HG02981 (cell line): ENCODE measurements around the gene TM4SF4.

Experiments
- ATAC-seq: cut with Tn5 transposase; IDR thresholded peaks from one replicate; pipeline ENCODE4 v1.9.1; 2021; ENCODE audit warnings: mild to moderate bottlenecking, moderate library complexity; ENCODE audit not compliant: unreplicated experiment

TM4SF4 gene

GRCh38 chr3:149509526-149509925 is 35.0 kb downstream of the TM4SF4 start:
- no peak for ATAC-seq

GRCh38 chr3:149510480-149510879 is 36.0 kb downstream of the TM4SF4 start:
- no peak for ATAC-seq

- ATAC-seq: no peak
Observed at GRCh38 chr3:149511040-149511626, 36.6 kb downstream of the TM4SF4 start.

- peak; percentile 77 for ATAC-seq
Observed at GRCh38 chr3:149512073-149512782, 37.7 kb downstream of the TM4SF4 start.

- no peak for ATAC-seq
Observed at GRCh38 chr3:149514471-149514870, 40.0 kb downstream of the TM4SF4 start.

GRCh38 chr3:149515249-149515648 is 40.8 kb downstream of the TM4SF4 start:
- no peak for ATAC-seq

- ATAC-seq: no peak
Observed at GRCh38 chr3:149516920-149517319, 42.4 kb downstream of the TM4SF4 start.

GRCh38 chr3:149519912-149520311 is 45.4 kb downstream of the TM4SF4 start:
- ATAC-seq: no peak

- ATAC-seq: no peak
Observed at GRCh38 chr3:149523512-149524299, 49.2 kb downstream of the TM4SF4 start.

GRCh38 chr3:149527531-149528339 is 53.2 kb downstream of the TM4SF4 start:
- ATAC-seq: no peak

GRCh38 chr3:149528340-149528650 is 53.8 kb downstream of the TM4SF4 start:
- ATAC-seq: no peak

GRCh38 chr3:149529099-149529498 is 54.6 kb downstream of the TM4SF4 start:
- no peak for ATAC-seq

- ATAC-seq: peak; percentile 47
Observed at GRCh38 chr3:149532489-149533180, 58.1 kb downstream of the TM4SF4 start.

GRCh38 chr3:149534082-149534481 is 59.6 kb downstream of the TM4SF4 start:
- ATAC-seq: no peak

GRCh38 chr3:149534671-149535332 is 60.3 kb downstream of the TM4SF4 start:
- no peak for ATAC-seq

- no peak for ATAC-seq
Observed at GRCh38 chr3:149535333-149535685, 60.8 kb downstream of the TM4SF4 start.

GRCh38 chr3:149536429-149536828 is 61.9 kb downstream of the TM4SF4 start:
- no peak for ATAC-seq

GRCh38 chr3:149538371-149538770 is 63.9 kb downstream of the TM4SF4 start:
- no peak for ATAC-seq

- ATAC-seq: no peak
Observed at GRCh38 chr3:149541091-149541491, 66.6 kb downstream of the TM4SF4 start.
